HEK293 (cell line): Measurements from ENCODE around the gene FBXW11.

Source experiments
- CTCF ChIA-PET: fragments of 350-600 bp; formaldehyde crosslinking; extraction: SDS; loops from one replicate; lab custom pipeline; 2021; ENCODE audit warnings: antibody characterized with exemption; lab: Yijun Ruan, JAX
- POLR2A ChIA-PET: fragments of 300-600 bp; formaldehyde crosslinking; extraction: SDS; loops from one replicate; lab custom pipeline; 2020; ENCODE audit warnings: antibody characterized with exemption, inconsistent platforms; lab: Yijun Ruan, JAX
- H3K27ac ChIP-seq: fragments of 200-500 bp; sonication (Bioruptor generic); 2 replicates; pipeline ENCODE4 v1.5.1; 2014; ENCODE audit warnings: low read depth, low read length, control low read depth, inconsistent platforms; ENCODE audit errors: extremely low read depth
- H3K36me3 ChIP-seq, 2 experiments: fragments of 200-500 bp in 1 of 2; sonication (Bioruptor generic) in 1 of 2; 1 replicate in 1 of 2; 2 replicates in 1 of 2; pipeline ENCODE4 v1.5.1; 2014 to 2017; ENCODE audit warnings: inconsistent platforms in 2 of 2, low read length in 2 of 2; ENCODE audit not compliant: control insufficient read depth in 2 of 2, insufficient read depth in 1 of 2
- H3K4me1 ChIP-seq: fragments of 200-500 bp; sonication (Bioruptor generic); 2 replicates; pipeline ENCODE4 v1.5.1; 2014; ENCODE audit warnings: mild to moderate bottlenecking, low read length, inconsistent platforms; ENCODE audit not compliant: control insufficient read depth, insufficient read depth
- H3K4me3 ChIP-seq: 2 replicates; pipeline ENCODE4 v1.5.1; 2011; ENCODE audit warnings: low read depth, mild to moderate bottlenecking, control low read depth, low read length, moderate library complexity
- H3K9me3 ChIP-seq: fragments of 200-500 bp; sonication (Bioruptor generic); 2 replicates; pipeline ENCODE4 v1.5.1; 2014; ENCODE audit warnings: low read depth, low read length, inconsistent platforms; ENCODE audit not compliant: control insufficient read depth, insufficient read depth
- BCL11A ChIP-seq: fragments of 450-650 bp; formaldehyde crosslinking; IDR thresholded peaks from 2 replicates; pipeline ENCODE4 v1.5.1; 2016; ENCODE audit warnings: low read depth, missing biosample characterization, missing genetic modification characterization
- EGR2 ChIP-seq: fragments of 450-650 bp; formaldehyde crosslinking; IDR thresholded peaks from 2 replicates; pipeline ENCODE4 v1.5.1; 2016; ENCODE audit warnings: low read depth, missing biosample characterization, missing genetic modification characterization
- GFI1B ChIP-seq: fragments of 450-650 bp; formaldehyde crosslinking; IDR thresholded peaks from 2 replicates; pipeline ENCODE4 v1.5.1; 2016; ENCODE audit warnings: missing biosample characterization, missing genetic modification characterization
- GLI2 ChIP-seq: fragments of 450-650 bp; formaldehyde crosslinking; IDR thresholded peaks from 2 replicates; pipeline ENCODE4; 2017; ENCODE audit warnings: missing biosample characterization, missing genetic modification characterization, low read depth, borderline replicate concordance
- KLF1 ChIP-seq: fragments of 450-650 bp; formaldehyde crosslinking; IDR thresholded peaks from 2 replicates; pipeline ENCODE4 v1.5.1; 2016; ENCODE audit warnings: missing biosample characterization, missing genetic modification characterization
- TRIM28 ChIP-seq: IDR thresholded peaks from 2 replicates; pipeline ENCODE4 v1.6.1; 2011; ENCODE audit warnings: low read length, control low read depth, borderline replicate concordance
- ZBTB17 ChIP-seq: fragments of 450-650 bp; formaldehyde crosslinking; IDR thresholded peaks from 2 replicates; pipeline ENCODE4 v1.5.1; 2016; ENCODE audit warnings: missing biosample characterization, missing genetic modification characterization
- ZBTB7A ChIP-seq: fragments of 450-650 bp; formaldehyde crosslinking; IDR thresholded peaks from 2 replicates; pipeline ENCODE4 v1.5.1; 2016; ENCODE audit warnings: low read depth, missing biosample characterization, missing genetic modification characterization
- ZFP37 ChIP-seq: fragments of 450-650 bp; formaldehyde crosslinking; IDR thresholded peaks from 2 replicates; pipeline ENCODE4 v1.5.1; 2016; ENCODE audit warnings: missing biosample characterization, missing genetic modification characterization
- ZNF140 ChIP-seq: fragments of 450-650 bp; formaldehyde crosslinking; IDR thresholded peaks from 2 replicates; pipeline ENCODE4 v1.5.1; 2016; ENCODE audit warnings: missing biosample characterization, missing genetic modification characterization
- ZNF175 ChIP-seq: fragments of 450-650 bp; formaldehyde crosslinking; IDR thresholded peaks from 2 replicates; pipeline ENCODE4 v1.5.1; 2016; ENCODE audit warnings: missing biosample characterization, missing genetic modification characterization
- ZNF19 ChIP-seq: fragments of 450-650 bp; formaldehyde crosslinking; IDR thresholded peaks from 2 replicates; pipeline ENCODE4; 2016; ENCODE audit warnings: missing biosample characterization, missing genetic modification characterization, low read depth
- ZNF2 ChIP-seq: fragments of 450-650 bp; formaldehyde crosslinking; IDR thresholded peaks from 2 replicates; pipeline ENCODE4 v1.5.1; 2016; ENCODE audit warnings: missing biosample characterization, missing genetic modification characterization
- ZNF202 ChIP-seq: fragments of 450-650 bp; formaldehyde crosslinking; IDR thresholded peaks from 2 replicates; pipeline ENCODE4 v1.5.1; 2016; ENCODE audit warnings: missing biosample characterization, missing genetic modification characterization, borderline replicate concordance
- ZNF274 ChIP-seq, 2 experiments: fragments of 200-500 bp in 1 of 2; fragments of 450-650 bp in 1 of 2; sonication (Bioruptor generic) in 1 of 2; formaldehyde crosslinking in 1 of 2; IDR thresholded peaks; 2 replicates each; pipeline versions ENCODE4 v1.5.1 to v1.6.1; 2014 to 2016; ENCODE audit warnings: borderline replicate concordance in 1 of 2, inconsistent platforms in 1 of 2, low read length in 1 of 2, missing biosample characterization in 1 of 2, missing genetic modification characterization in 1 of 2
- ZNF341 ChIP-seq: fragments of 450-650 bp; formaldehyde crosslinking; IDR thresholded peaks from 2 replicates; pipeline ENCODE4; 2016; ENCODE audit warnings: low read depth, missing biosample characterization, missing genetic modification characterization
- ZNF350 ChIP-seq: fragments of 450-650 bp; formaldehyde crosslinking; IDR thresholded peaks from 2 replicates; pipeline ENCODE4 v1.5.0; 2017; ENCODE audit warnings: missing biosample characterization, mild to moderate bottlenecking, missing genetic modification characterization
- ZNF366 ChIP-seq: fragments of 450-650 bp; formaldehyde crosslinking; conservative IDR thresholded peaks from 2 replicates; pipeline ENCODE4 v1.5.1; 2016; ENCODE audit warnings: missing biosample characterization, missing genetic modification characterization
- ZNF585B ChIP-seq: fragments of 450-650 bp; formaldehyde crosslinking; IDR thresholded peaks from 2 replicates; pipeline ENCODE4 v1.5.1; 2016; ENCODE audit warnings: missing biosample characterization, missing genetic modification characterization
- ZNF596 ChIP-seq: fragments of 450-650 bp; IDR thresholded peaks from 2 replicates; pipeline ENCODE4 v1.5.0; 2018; ENCODE audit warnings: missing biosample characterization, mild to moderate bottlenecking, missing genetic modification characterization, moderate library complexity
- ZNF785 ChIP-seq: fragments of 450-650 bp; formaldehyde crosslinking; IDR thresholded peaks from 2 replicates; pipeline ENCODE4 v1.5.1; 2016; ENCODE audit warnings: missing biosample characterization, missing genetic modification characterization
- ZNF837 ChIP-seq: fragments of 450-650 bp; formaldehyde crosslinking; IDR thresholded peaks from 2 replicates; pipeline ENCODE4 v1.5.1; 2016; ENCODE audit warnings: missing biosample characterization, missing genetic modification characterization
- ZNF843 ChIP-seq: fragments of 450-650 bp; formaldehyde crosslinking; IDR thresholded peaks from 2 replicates; pipeline ENCODE4 v1.5.1; 2016; ENCODE audit warnings: missing biosample characterization, missing genetic modification characterization
- TF ChIP-seq, protein P1 (sequence below): fragments of 450-650 bp; formaldehyde crosslinking; IDR thresholded peaks from 2 replicates; pipeline ENCODE4 v1.5.1; 2016; ENCODE audit warnings: missing biosample characterization, missing genetic modification characterization
- TF ChIP-seq, protein P2 (sequence below): fragments of 450-650 bp; formaldehyde crosslinking; IDR thresholded peaks from 2 replicates; pipeline ENCODE4 v1.5.1; 2016; ENCODE audit warnings: missing biosample characterization, missing genetic modification characterization, borderline replicate concordance
- TF ChIP-seq, protein P3 (sequence below): fragments of 450-650 bp; formaldehyde crosslinking; IDR thresholded peaks from 2 replicates; pipeline ENCODE4 v1.5.1; 2016; ENCODE audit warnings: missing biosample characterization, missing genetic modification characterization
- TF ChIP-seq, protein P4 (sequence below): fragments of 450-650 bp; formaldehyde crosslinking; IDR thresholded peaks from 2 replicates; pipeline ENCODE4 v1.5.1; 2016; ENCODE audit warnings: missing biosample characterization, missing genetic modification characterization
- TF ChIP-seq, protein P5 (sequence below): fragments of 450-650 bp; formaldehyde crosslinking; IDR thresholded peaks from 2 replicates; pipeline ENCODE4 v1.5.1; 2016; ENCODE audit warnings: missing biosample characterization, missing genetic modification characterization, borderline replicate concordance

Gene FBXW11

DNA sequence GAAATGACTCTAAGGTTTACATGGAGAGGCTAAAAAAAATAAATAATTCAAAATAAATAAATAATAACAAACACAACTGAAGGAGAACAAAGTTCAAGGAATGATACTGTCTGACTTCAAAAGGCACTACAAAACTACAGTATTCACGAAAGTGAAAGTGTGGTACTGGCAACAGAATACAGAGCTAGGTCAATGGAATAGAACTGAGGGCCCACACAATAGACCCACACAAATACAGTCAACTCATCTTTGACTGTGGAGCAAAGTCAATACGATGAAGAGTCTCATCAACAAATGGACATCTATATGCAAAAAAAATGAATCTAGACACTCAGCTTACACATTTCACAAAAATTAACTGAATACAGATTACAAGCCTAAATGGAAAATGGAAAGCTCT is 75.3 kb downstream of the FBXW11 start:
- TF ChIP-seq KLF1 (tag by site-specific recombination): no peak
- TF ChIP-seq, protein P1, sequence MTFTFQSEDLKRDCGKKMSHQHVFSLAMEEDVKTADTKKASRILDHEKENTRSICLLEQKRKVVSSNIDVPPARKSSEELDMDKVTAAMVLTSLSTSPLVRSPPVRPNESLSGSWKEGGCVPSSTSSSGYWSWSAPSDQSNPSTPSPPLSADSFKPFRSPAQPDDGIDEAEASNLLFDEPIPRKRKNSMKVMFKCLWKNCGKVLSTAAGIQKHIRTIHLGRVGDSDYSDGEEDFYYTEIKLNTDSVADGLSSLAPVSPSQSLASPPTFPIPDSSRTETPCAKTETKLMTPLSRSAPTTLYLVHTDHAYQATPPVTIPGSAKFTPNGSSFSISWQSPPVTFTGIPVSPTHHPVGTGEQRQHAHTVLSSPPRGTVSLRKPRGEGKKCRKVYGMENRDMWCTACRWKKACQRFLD (tag by site-specific recombination): no peak
- TF ChIP-seq, protein P2, sequence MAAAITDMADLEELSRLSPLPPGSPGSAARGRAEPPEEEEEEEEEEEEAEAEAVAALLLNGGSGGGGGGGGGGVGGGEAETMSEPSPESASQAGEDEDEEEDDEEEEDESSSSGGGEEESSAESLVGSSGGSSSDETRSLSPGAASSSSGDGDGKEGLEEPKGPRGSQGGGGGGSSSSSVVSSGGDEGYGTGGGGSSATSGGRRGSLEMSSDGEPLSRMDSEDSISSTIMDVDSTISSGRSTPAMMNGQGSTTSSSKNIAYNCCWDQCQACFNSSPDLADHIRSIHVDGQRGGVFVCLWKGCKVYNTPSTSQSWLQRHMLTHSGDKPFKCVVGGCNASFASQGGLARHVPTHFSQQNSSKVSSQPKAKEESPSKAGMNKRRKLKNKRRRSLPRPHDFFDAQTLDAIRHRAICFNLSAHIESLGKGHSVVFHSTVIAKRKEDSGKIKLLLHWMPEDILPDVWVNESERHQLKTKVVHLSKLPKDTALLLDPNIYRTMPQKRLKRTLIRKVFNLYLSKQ (tag by site-specific recombination): no peak
- TF ChIP-seq, protein P3, sequence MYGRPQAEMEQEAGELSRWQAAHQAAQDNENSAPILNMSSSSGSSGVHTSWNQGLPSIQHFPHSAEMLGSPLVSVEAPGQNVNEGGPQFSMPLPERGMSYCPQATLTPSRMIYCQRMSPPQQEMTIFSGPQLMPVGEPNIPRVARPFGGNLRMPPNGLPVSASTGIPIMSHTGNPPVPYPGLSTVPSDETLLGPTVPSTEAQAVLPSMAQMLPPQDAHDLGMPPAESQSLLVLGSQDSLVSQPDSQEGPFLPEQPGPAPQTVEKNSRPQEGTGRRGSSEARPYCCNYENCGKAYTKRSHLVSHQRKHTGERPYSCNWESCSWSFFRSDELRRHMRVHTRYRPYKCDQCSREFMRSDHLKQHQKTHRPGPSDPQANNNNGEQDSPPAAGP (tag by site-specific recombination): no peak
- no peak for TF ChIP-seq GLI2 (tag by site-specific recombination)
- no peak for TF ChIP-seq ZNF785 (tag by site-specific recombination)
- TF ChIP-seq ZNF140 (tag by site-specific recombination): no peak
- no peak for TF ChIP-seq ZNF350 (tag by site-specific recombination)
- ChIA-PET POLR2A (no interaction called here), CTCF (interaction anchor here (0.6 to 1.5 kb wide), 3 partner anchors 14 to 709 kb away, joined by 3 to 4 read pairs (median 3); no protein-coding TSS in a partner anchor)
- Histone ChIP-seq H3K4me3 (no peak overlapping the region), H3K27ac (no peak overlapping the region), H3K4me1 (no peaks in the 10 kb centered on the region), H3K36me3 (no peaks in the 10 kb centered on the region; a peak in 1 of 3 replicates), H3K9me3 (no peaks in the 10 kb centered on the region; the same call in 1 of the 2 replicates)

DNA sequence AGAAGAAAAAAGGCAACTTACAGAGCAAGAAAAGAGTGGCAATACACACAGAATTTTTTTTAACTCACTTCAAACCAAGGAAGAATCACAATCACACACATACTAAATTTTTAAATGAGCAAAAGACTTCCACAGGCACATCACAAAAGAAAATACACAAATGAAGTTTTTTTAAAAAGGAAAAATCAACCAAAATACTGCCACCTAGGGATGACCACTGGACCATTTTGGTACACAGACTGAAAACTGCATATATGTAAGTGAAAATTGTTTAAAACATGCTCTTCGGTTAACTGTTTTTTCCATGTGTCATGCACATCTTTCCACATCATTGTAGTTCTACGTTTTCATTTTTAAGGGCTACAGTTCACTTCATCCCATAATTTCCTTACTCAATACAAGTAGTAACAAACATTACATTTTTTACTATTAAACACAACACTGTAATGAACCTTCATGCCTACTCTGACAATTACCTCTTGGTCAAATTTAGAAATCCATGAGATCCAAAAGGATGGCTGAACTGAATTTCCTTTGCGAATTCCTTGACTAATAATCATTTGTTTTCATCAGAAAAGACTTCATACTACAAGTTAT is 79.0 kb downstream of the FBXW11 start:
- no peaks in the 10 kb centered on the region; a peak in 1 of 3 replicates for H3K36me3 ChIP-seq
- ChIA-PET CTCF (interaction anchor here (0.8 kb wide), 1 partner anchor 28 kb away, joined by 4 read pairs; no protein-coding TSS in a partner anchor), POLR2A (no interaction called here)

DNA sequence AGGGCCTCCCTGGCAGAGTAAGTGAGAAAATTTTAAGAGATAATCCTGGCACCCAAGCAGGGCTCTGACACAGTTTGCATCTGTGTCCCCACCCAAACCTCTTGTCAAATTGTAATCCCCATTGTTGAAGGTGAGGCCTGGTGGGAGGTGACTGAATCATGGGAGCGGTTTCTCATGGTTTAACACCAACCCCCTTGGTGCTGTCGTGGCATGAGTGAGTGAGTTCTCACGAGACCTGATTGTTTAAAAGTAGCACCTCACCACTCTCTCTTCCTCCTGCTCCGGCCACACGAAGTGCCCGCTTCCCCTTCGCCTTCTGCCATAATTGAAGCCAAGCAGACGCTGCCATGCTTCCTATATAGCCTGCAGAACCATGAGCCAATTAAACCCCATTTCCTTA is 80.1 kb downstream of the FBXW11 start:
- no peaks in the 10 kb centered on the region for H3K9me3 ChIP-seq
- TF ChIP-seq ZBTB17 (no peak), ZNF19 (no peak), TRIM28 (no peak), ZNF341 (no peak), EGR2 (tag by site-specific recombination) (no peak)
- TF ChIP-seq, protein P4, sequence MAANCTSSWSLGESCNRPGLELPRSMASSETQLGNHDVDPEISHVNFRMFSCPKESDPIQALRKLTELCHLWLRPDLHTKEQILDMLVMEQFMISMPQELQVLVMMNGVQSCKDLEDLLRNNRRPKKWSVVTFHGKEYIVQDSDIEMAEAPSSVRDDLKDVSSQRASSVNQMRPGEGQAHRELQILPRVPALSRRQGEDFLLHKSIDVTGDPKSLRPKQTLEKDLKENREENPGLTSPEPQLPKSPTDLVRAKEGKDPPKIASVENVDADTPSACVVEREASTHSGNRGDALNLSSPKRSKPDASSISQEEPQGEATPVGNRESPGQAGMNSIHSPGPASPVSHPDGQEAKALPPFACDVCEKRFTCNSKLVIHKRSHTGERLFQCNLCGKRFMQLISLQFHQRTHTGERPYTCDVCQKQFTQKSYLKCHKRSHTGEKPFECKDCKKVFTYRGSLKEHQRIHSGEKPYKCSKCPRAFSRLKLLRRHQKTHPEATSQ (tag by site-specific recombination): no peak
- TF ChIP-seq, protein P5, sequence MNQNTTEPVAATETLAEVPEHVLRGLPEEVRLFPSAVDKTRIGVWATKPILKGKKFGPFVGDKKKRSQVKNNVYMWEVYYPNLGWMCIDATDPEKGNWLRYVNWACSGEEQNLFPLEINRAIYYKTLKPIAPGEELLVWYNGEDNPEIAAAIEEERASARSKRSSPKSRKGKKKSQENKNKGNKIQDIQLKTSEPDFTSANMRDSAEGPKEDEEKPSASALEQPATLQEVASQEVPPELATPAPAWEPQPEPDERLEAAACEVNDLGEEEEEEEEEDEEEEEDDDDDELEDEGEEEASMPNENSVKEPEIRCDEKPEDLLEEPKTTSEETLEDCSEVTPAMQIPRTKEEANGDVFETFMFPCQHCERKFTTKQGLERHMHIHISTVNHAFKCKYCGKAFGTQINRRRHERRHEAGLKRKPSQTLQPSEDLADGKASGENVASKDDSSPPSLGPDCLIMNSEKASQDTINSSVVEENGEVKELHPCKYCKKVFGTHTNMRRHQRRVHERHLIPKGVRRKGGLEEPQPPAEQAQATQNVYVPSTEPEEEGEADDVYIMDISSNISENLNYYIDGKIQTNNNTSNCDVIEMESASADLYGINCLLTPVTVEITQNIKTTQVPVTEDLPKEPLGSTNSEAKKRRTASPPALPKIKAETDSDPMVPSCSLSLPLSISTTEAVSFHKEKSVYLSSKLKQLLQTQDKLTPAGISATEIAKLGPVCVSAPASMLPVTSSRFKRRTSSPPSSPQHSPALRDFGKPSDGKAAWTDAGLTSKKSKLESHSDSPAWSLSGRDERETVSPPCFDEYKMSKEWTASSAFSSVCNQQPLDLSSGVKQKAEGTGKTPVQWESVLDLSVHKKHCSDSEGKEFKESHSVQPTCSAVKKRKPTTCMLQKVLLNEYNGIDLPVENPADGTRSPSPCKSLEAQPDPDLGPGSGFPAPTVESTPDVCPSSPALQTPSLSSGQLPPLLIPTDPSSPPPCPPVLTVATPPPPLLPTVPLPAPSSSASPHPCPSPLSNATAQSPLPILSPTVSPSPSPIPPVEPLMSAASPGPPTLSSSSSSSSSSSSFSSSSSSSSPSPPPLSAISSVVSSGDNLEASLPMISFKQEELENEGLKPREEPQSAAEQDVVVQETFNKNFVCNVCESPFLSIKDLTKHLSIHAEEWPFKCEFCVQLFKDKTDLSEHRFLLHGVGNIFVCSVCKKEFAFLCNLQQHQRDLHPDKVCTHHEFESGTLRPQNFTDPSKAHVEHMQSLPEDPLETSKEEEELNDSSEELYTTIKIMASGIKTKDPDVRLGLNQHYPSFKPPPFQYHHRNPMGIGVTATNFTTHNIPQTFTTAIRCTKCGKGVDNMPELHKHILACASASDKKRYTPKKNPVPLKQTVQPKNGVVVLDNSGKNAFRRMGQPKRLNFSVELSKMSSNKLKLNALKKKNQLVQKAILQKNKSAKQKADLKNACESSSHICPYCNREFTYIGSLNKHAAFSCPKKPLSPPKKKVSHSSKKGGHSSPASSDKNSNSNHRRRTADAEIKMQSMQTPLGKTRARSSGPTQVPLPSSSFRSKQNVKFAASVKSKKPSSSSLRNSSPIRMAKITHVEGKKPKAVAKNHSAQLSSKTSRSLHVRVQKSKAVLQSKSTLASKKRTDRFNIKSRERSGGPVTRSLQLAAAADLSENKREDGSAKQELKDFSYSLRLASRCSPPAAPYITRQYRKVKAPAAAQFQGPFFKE (tag by site-specific recombination): no peak

More for the DNA sequence above, 79.0 kb downstream of the FBXW11 start:
- H3K4me1 ChIP-seq: no peaks in the 10 kb centered on the region
- no peaks in the 10 kb centered on the region for H3K9me3 ChIP-seq
- no peak overlapping the region for H3K27ac ChIP-seq
- no peak overlapping the region for H3K4me3 ChIP-seq
- TF ChIP-seq ZNF175 (tag by site-specific recombination): no peak
- TF ChIP-seq ZNF274 (IDR thresholded peaks at IDR 0.05; ENCODE audit: low read length): no peak
- no peak for TF ChIP-seq ZNF274 (tag by site-specific recombination; IDR thresholded peaks at IDR 0.05; ENCODE audit: borderline replicate concordance)
- TF ChIP-seq ZBTB7A (tag by site-specific recombination): no peak
- no peak for TF ChIP-seq ZNF843 (tag by site-specific recombination)
- no peak for TF ChIP-seq ZNF2
- no peak for TF ChIP-seq ZNF366 (tag by site-specific recombination)
- TF ChIP-seq ZNF837 (tag by site-specific recombination): no peak
- no peak for TF ChIP-seq BCL11A (tag by site-specific recombination)
- no peak for TF ChIP-seq ZNF585B (tag by site-specific recombination)
- TF ChIP-seq ZNF596 (tag by site-specific recombination): no peak
- TF ChIP-seq ZNF202 (tag by site-specific recombination): no peak
- no peak for TF ChIP-seq ZFP37
- TF ChIP-seq GFI1B (tag by site-specific recombination): no peak
- no peak for TF ChIP-seq EGR2 (tag by site-specific recombination)
- TF ChIP-seq, all 188 proteins: peak for 0

More for the DNA sequence above, 80.1 kb downstream of the FBXW11 start:
- Histone ChIP-seq H3K27ac (no peak overlapping the region), H3K36me3 (no peaks in the 10 kb centered on the region; a peak in 1 of 3 replicates), H3K4me1 (no peaks in the 10 kb centered on the region), H3K4me3 (no peak overlapping the region)
- ChIA-PET POLR2A (no interaction called here), CTCF (interaction anchor here (0.5 kb wide), 1 partner anchor 39 kb away, joined by 4 read pairs; no protein-coding TSS in a partner anchor)
